Measurements from ENCODE around the gene P3R3URF.

P3R3URF gene

DNA sequence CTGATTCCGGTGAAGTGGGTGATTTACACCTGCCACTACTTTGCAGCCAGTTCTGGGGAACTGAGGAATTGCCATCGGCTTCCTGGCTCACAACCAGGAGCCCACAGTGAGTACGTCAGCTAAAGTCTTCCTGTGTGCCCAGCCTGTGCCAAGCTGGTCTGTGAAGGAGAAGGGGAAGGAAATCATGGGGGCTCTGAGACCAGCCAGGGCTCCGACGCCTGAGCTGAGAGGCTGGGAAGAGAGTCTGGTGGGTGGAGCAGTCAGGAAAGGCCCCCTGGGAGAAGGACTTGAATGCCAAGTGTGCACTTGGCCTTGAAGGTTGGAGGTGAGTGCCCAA lies 28.1 kb upstream of the P3R3URF start:
- H3K4me3 ChIP-seq (ENCODE audit: low read length) = peak overlapping the region; percentile 80
- DNase-seq (ENCODE audit: low read depth) = no peak
- TF ChIP-seq, protein P1, sequence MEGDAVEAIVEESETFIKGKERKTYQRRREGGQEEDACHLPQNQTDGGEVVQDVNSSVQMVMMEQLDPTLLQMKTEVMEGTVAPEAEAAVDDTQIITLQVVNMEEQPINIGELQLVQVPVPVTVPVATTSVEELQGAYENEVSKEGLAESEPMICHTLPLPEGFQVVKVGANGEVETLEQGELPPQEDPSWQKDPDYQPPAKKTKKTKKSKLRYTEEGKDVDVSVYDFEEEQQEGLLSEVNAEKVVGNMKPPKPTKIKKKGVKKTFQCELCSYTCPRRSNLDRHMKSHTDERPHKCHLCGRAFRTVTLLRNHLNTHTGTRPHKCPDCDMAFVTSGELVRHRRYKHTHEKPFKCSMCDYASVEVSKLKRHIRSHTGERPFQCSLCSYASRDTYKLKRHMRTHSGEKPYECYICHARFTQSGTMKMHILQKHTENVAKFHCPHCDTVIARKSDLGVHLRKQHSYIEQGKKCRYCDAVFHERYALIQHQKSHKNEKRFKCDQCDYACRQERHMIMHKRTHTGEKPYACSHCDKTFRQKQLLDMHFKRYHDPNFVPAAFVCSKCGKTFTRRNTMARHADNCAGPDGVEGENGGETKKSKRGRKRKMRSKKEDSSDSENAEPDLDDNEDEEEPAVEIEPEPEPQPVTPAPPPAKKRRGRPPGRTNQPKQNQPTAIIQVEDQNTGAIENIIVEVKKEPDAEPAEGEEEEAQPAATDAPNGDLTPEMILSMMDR (conservative IDR thresholded peaks at IDR 0.05; ENCODE audit: low read length) = no peak

DNA sequence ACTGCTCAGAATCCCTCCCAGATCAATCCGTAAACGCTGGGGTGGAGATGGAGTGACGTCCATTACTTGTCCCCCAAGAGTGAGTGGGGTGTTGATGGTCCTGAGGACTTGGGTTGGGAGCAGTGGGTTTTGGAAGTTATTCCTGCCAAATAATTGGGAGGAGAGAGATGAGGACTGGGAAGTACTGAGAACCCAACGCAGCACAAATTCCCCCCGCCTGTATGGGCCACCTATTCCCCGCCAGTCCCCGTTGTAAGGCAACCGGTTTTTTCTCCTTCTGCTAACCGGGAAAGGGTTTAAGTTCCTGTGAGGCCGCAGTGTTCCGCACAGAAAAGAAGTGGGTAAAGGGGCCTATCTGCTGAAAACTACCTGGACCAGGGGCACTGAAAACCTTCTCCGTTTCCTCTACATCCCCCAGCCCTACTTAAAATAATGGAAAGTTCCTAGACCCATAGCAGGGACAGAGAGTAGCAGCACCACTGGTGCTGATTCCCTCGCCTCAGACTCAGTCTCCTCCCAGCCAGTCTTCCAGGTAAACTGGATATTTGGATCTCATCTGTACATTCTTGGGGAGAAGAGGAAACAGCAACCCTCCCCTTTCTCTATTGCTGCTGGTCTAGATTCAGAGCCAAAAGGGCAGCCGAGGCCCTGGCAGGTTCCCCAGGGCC lies 27.6 kb upstream of the P3R3URF start:
- peak overlapping the region; percentile 80 for H3K4me3 ChIP-seq (ENCODE audit: low read length)
- TF ChIP-seq, protein P1 (conservative IDR thresholded peaks at IDR 0.05; ENCODE audit: low read length) = no peak
- DNase-seq (ENCODE audit: low read depth) = no peak

DNA sequence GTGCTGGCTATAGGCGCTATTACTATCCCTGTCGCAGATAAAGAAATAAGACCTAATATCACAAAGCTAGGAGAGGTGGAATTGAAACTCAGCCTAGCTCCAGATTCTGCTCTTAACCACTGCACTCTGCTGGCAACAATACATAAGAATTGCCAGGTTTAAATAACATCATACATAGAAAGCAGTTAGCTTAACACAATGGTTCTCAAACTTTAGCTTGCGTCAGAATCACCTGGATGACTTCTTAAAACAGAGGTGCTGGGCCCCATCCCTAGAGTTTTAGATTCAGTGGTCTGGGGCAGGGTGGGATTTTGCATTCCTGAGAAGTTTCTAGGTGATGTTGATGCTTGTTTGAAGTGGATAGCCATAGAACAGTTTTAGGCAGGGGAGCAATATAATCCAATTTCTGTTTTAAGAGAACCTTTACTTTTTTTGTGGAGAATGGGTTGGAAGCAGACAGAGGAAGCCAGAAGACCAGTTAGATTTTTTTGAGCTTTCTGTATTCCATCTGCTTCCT lies 23.0 kb upstream of the P3R3URF start:
- peak overlapping the region; percentile 97 for H3K4me3 ChIP-seq (ENCODE audit: low read length)
- no peak for DNase-seq (ENCODE audit: low read depth)
- TF ChIP-seq, protein P1 (conservative IDR thresholded peaks at IDR 0.05; ENCODE audit: low read length) = no peak

DNA sequence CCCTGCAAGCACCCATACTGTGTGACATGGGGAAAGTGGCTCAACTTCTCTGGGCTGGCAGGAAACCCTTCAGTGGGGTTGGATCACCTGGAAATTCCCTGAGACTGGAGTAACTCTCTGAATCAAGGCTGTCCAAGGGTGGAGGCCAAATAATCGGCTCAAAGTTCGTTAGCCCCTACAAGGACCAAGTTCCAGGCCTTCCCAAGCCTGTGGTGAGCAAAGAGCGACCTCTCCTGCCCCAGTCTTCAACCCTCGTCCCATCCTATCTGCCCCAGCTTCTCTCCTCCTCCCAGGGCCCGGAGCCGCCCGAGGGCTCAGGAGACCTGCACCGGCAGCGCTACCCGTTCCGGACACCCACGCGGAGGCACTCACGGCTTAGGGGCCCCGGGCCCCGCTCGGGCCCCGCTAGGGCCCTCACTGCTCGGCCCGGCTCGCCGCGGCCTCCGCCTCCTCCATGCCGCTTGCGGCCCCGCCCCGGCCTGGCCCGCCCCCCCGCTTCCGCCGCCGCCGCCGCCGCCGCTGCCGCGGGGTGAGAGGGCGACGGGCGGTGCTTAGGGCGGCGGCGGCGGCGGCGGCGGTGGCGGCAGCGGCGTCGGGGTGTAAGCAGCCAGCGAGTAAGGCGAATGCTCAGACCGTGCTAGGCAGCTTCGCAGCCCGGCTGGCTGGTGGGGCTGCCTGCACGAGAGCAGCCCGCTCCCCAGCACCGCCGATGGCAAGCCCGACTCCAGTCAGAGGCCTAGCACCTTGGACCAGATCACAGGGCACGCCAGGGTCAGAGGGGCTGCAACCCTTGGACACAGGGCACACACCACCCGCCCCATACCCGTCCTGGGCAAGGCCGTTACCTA lies 21.9 kb upstream of the P3R3URF start, which contains the start of gene POMGNT1:
Gene POMGNT1, minus strand, starts transcription at position 471 of the 848 bp plus-strand sequence. CDS start 613 bp downstream, outside the sequence.
- TF ChIP-seq, protein P1 (conservative IDR thresholded peaks at IDR 0.05; ENCODE audit: low read length) = peak; percentile 20
- DNase-seq (ENCODE audit: low read depth) = peak; percentile 63
- peak within 1 kb of the TSS; percentile 97 for H3K4me3 ChIP-seq (ENCODE audit: low read length)

DNA sequence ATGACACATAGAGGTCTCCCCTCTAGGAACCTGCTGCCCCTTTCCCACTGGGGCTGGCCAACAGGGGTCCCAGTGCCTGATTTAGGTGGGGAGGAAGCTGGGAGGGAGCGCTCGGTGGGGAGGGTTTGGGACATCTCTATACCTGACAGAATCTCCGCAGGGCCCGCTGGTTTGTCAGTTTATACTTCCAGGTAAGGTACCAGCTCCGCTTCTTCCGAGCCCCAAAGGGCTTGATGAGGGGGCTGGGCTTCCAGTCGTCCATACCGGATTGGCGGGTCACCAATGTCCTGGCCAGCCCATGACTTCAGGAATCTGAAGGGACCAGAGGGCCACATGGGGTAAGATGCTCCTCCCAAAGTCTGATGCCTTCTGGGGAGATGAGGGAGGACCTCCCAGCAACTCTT lies 21.3 kb upstream of the P3R3URF start:
- peak; percentile 24 for DNase-seq (ENCODE audit: low read depth)
- TF ChIP-seq, protein P1 (conservative IDR thresholded peaks at IDR 0.05; ENCODE audit: low read length) = no peak
- peak overlapping the region; percentile 94 for H3K4me3 ChIP-seq (ENCODE audit: low read length)

DNA sequence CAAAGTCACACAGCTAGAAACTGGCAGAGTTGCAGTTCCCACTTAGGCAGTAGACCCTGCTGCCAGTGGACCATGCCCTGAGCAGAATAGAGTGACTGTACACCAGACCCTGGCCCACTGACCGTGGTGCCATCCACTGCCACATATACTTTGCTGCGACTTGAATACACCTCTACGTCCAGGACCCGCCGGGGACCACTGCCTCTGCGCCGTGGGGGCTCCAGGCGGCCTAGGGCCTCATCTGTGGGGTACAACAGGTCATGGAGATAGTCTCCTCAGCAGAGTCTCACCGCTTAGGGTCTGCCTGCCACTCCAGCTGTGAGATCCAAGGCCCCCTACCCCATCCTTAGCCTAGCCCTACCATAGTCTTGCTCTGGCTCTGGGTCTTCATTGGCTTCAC lies 20.3 kb upstream of the P3R3URF start:
- TF ChIP-seq, protein P1 (conservative IDR thresholded peaks at IDR 0.05; ENCODE audit: low read length) = no peak
- H3K4me3 ChIP-seq (ENCODE audit: low read length) = no peak overlapping the region
- no peak for DNase-seq (ENCODE audit: low read depth)
